ENCODE results near the gene DMXL2. TPM values are rescaled to one million over a fixed set of nuclear protein-coding genes. Genes with fewer than 3 reads are reported as not detected.
A peak's percentile ranks its signal among the peaks of the same experiment; 100 is the strongest.

The DMXL2 gene
- total RNA-seq, 6 experiments from 2014 or later, result 8.8 to 16.1 (median 12.7) TPM

- DNase-seq, result no peak
- no peak overlapping the region for H3K27ac ChIP-seq
- 84% methylated on average over 4 of the region's 4 CpGs for WGBS (ENCODE audit: insufficient coverage, low coverage, low lambda C conversion rate, missing lambda C conversion rate)
Observed at GRCh38 chr15:51580982-51581381, 41.6 kb downstream of the DMXL2 start.

DNA sequence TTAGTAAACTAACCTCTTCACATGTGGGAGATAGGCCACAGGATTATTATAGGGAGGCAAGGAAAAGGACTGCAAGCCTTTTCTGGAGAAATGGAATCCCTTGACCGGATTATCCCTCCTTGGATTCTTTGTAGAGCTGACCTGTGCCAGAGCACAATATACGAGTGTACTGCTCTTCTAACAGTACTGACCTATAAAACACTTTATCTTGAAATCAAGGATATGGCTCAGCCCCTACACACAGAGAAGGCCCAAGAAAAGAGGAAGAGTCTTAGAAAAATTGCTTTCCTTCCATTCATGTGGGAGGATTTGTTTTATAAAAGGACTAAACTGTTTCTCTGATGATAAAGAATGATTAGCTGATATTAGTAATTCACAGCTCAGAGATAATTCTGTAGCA lies 42.2 kb downstream of the DMXL2 start:
- Histone ChIP-seq H3K27me3 (no peaks in the 10 kb centered on the region), H3K4me1 (peaks cover 0 to 6% (median 0%) of the 10 kb centered on the region in 4 donors), H3K4me3 (no peak overlapping the region), H3K9me3 (no peaks in the 10 kb centered on the region), H3K27ac (no peak overlapping the region), H3K36me3 (no peaks in the 10 kb centered on the region)
- WGBS (ENCODE audit: insufficient coverage, low coverage, low lambda C conversion rate, missing lambda C conversion rate), result 69% methylated on average over 2 of the region's 2 CpGs
- ATAC-seq, result peak in 2 of 4 donors; percentile 15 to 48
- TF ChIP-seq CTCF (IDR thresholded peaks at IDR 0.05) (no peak), POLR2A (IDR thresholded peaks at IDR 0.05) (no peak)
- intact Hi-C loops (cut with DNase I), result no loop called here
- no peak for DNase-seq

More at GRCh38 chr15:51580982-51581381, 41.6 kb downstream of the DMXL2 start:
- no peaks in the 10 kb centered on the region for H3K27me3 ChIP-seq
- no peak for ATAC-seq
- H3K36me3 ChIP-seq, result no peaks in the 10 kb centered on the region
- peaks cover 0 to 8% (median 0%) of the 10 kb centered on the region in 4 donors for H3K4me1 ChIP-seq
- TF ChIP-seq CTCF (IDR thresholded peaks at IDR 0.05) (no peak), POLR2A (IDR thresholded peaks at IDR 0.05) (no peak)
- no peak overlapping the region for H3K4me3 ChIP-seq
- H3K9me3 ChIP-seq, result no peaks in the 10 kb centered on the region
- intact Hi-C loops (cut with DNase I), result no loop called here

GRCh38 chr15:51579012-51579411 lies 43.6 kb downstream of the DMXL2 start:
- no peaks in the 10 kb centered on the region for H3K9me3 ChIP-seq
- no peaks in the 10 kb centered on the region for H3K36me3 ChIP-seq
- intact Hi-C loops (cut with DNase I), result no loop called here
- TF ChIP-seq CTCF (IDR thresholded peaks at IDR 0.05), result no peak
- TF ChIP-seq POLR2A (IDR thresholded peaks at IDR 0.05), result no peak
- no peaks in the 10 kb centered on the region for H3K27me3 ChIP-seq
- H3K4me3 ChIP-seq, result no peak overlapping the region
- peaks cover 0 to 6% (median 0%) of the 10 kb centered on the region in 4 donors for H3K4me1 ChIP-seq
- no peak for DNase-seq
- H3K27ac ChIP-seq, result no peak overlapping the region
- no peak for ATAC-seq
- 92% methylated on average over 2 of the region's 2 CpGs for WGBS (ENCODE audit: insufficient coverage, low coverage, low lambda C conversion rate, missing lambda C conversion rate)

DNA sequence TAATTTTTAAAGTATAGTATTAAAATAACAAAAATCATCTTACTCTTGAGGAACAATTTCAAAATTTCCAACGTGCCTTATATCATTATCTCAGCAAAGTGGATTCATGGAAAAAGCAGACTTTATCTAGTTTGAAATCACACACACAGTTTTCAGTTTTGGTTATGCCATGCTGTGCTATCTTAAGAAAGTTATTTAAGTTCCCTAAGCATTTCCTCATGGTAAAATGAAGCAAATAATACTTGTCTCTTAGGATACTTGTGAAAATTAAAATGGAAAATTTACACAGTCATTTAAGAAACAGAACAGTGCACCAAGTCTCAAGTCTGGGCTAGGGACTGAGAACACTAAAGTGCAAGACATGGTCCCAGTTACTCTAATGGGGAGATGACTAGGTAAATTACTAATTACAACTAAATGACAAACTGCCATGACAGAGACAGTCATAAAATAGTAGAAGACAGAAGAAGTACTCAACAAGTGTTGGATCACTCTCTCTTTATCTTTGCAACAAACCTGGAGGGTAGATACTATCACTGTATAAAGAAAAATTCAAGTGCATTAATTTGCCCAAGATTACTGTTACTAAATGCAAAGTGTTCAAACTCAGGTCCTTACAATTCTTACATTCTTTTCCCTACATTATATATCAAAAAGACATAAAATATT lies 44.8 kb downstream of the DMXL2 start:
- TF ChIP-seq POLR2A (IDR thresholded peaks at IDR 0.05) (no peak), CTCF (IDR thresholded peaks at IDR 0.05) (no peak)
- no peaks in the 10 kb centered on the region for H3K9me3 ChIP-seq
- H3K27ac ChIP-seq, result peak overlapping the region in 1 of 3 donors; percentile 4
- ATAC-seq (no peak), DNase-seq (no peak)
- H3K36me3 ChIP-seq, result no peaks in the 10 kb centered on the region
- WGBS (ENCODE audit: insufficient coverage, low coverage, low lambda C conversion rate, missing lambda C conversion rate), result 60% methylated on average over 1 of the region's 1 CpG
- peaks cover 0 to 6% (median 0%) of the 10 kb centered on the region in 4 donors for H3K4me1 ChIP-seq
- intact Hi-C loops (cut with DNase I), result no loop called here
- H3K4me3 ChIP-seq, result no peak overlapping the region
- no peaks in the 10 kb centered on the region for H3K27me3 ChIP-seq
